ENCODE results near the gene OPA3.
"Not testable (repeated sequence)": the region's sequence is repeated elsewhere in the genome, so short reads cannot be mapped to it uniquely, and the experiment has no call there.

Gene OPA3

DNA sequence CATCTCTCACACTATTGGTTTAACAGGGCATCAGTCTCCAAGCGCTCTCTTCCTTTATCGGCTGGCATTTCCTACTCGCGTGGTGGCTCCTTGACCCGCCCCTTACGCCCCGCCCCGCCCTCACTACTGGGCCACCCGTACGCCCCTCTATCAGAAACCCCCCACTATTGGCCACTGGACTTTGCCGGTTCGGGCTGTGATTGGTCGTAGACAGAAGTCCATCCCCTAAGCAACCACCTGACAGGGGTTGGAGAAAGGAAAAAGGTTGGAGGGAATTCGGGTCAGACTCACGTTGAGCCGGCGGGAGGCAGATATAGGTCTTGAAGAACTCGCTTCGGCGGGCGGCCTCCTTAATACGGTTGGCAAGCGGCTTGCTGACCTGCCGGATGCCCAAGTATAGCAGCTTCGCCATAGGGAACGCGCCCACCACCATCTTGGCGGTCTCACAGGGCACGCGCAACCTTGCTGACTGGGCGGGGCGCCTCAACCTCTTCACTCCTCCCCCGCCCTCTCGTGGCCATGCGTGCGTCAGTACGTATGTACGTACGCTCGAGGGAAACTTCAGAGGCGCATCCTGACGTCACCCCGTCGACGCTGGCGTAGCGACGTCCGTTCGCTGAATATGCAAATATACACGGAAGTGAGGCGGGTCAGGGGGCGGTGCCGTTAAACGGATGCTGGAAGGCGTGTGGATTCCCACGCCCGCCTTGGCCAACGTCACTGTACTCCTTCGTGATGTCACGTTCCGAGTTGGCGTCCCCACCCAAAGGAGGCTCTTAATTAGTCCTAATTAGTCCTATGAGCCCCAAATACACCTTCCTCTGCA, at the start of gene OPA3:
TSS of gene OPA3 (minus strand) at position 471 of the 826 bp plus-strand sequence. CDS start at position 433, 38 bp downstream.
- DNase-seq: peak; percentile 99

DNA sequence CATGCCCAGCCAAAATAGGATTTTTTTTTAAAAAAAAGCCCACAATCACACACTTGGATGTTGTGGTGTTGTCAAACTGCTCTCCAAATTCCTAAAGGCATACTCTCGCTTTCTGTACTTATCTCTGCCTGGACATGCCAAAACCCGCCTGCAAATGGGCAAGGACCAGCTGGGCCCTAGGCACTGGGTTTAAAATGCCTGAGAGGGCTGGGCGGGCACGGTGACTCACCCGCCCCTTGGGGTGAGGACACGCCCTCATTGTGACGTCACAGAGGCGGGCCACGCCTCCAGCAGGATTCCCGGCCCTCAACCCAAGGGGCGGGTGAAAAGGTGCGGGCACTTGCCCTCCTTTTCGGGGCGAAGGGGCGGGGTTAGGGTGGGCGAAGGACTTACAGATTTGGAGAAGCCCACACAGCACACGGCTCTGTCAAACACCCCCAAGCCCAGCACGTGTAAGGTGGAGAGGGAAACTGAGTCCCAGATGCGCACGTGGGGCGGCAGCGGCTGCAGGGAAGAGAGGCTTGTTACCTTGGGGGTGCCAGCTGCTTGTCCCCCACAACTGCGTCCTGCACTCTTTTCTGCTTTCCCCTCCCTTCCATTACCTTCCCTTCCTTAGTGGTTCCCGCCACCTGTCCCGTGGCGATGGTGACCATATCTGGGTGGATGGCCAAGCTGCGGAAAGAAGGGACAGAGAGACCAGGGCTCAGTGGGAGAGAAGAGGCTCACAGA, 48.0 kb upstream of the OPA3 start:
- DNase-seq: peak; percentile 72

- peak; percentile 78 for DNase-seq
Measured at GRCh38 chr19:45630463-45630862, 45.9 kb upstream of the OPA3 start.

DNA sequence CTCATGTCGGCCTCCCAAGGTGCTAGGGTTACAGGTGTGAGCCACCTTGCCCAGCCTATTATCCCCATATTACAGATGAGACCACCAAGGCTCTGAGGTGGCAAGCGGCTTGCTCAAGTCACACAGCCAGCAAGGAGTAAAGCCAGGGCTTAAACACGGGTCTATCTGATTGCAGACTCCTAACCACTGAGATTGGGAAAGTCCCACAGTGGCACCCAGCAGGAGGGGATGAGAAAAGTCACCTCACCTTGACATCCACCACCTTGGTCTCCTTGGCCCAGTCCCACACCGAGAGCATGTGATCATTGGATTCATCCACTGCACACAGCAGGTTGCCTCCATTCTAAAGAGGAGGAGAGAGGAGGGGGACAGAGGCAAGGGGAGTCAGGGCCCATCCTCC, 45.1 kb upstream of the OPA3 start:
- no peak for DNase-seq

DNA sequence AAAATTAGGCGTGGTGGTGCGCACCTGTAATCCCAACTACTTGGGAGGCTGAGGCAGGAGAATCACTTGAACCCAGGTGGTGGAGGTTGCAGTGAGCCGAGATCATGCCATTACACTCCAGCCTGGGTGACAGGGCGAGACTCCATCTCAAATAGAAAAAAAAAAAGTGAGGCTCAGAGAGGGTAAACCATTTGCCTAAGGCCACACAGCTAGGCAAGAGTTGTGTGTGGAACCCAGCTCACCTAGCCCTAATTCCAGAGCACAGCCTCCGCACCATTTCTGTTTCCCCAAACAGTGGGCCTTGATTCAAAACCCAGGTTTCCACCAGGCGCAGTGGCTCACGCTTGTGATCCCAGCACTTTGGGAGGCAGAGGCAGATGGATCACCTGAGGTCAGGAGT, 43.6 kb upstream of the OPA3 start:
- not testable (repeated sequence) for DNase-seq

GRCh38 chr19:45623984-45624383, 39.4 kb upstream of the OPA3 start:
- DNase-seq: no peak

- DNase-seq: no peak
Measured at GRCh38 chr19:45621976-45622503, 37.4 kb upstream of the OPA3 start.

- DNase-seq: no peak
Measured at GRCh38 chr19:45621389-45621788, 36.8 kb upstream of the OPA3 start.

- DNase-seq: no peak
Measured at GRCh38 chr19:45616704-45617017, 32.1 kb upstream of the OPA3 start.

DNA sequence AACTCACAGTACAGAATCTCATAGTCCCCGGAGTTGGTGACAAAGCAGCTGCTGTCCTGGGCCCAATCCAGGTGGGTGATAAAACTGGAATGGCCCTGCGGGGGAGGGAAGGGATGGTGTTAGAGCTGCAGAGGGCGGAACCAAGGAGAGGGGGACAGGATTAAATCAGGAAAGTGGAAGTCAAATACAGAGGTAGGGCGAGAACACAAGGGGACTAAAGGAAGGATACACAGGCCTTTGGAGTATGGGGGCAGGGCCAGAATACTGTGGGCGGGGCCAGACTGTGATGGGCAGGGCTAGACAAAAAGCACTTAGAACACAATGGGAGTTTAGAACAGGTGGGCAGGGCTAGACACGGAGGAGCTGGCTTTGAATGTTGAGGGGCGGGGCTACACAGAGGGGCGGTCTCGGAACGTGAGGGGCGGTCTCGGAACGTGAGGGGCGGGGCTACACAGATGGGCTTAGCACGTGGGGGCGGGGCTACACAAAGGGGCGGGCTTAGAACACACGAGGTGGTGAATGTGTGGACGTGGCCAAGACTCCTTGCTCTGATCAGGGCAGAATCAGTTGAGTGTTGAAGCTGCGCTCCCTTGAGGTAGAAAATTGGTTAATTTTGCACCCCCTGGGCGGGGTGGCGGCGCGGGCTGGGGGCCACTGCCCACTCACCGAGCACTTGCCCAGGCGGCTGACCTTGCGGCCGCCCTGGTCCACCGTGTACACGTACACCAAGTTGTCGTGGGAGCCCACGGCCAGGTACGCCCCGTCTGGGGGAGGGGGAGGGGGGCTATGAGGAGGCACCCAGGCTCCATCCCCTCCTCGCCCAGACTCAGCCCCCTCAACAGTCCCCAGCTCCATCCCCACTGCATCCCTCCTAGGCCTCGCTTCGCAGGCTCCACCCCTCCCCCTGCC, 31.4 kb upstream of the OPA3 start:
- DNase-seq: peak; percentile 89

GRCh38 chr19:45615056-45615455, 30.5 kb upstream of the OPA3 start:
- DNase-seq: not testable (repeated sequence)

DNA sequence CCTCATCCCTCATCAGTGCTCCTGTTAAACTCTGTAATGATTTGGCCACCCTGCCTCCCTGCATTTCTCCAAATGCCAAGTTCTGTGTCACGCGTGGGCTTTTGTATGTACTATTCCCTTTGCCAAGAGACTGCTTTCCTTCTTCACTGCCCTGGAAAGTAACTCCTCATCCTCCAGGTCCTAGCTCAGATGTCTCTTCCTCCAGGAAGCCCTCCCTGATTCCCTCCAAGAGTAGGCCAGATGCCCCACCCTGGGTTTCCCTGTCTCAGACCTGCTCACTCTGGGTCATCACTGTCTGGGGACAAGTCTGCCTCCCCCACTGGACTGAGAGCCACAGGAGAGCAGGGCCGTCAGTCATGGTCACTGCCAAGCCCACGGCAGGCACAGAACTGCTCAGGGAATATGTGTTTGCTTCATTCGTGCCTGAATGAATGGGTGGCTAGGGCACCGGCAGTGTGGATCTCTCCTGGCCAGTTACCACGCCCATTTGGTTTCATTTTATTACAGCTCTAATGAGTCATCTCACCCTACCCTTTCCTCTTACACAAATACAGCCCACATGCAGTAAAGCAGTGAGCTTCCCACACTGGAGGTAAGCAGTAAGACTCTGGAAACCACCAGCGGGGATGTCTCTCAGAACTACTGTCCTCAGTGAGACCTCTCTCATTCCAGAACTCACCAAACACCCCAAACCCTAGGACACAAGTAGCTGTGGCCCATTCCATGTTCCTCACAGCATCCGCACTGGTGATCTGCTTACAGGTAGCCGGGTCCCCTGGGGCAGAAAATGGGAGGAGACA, 29.5 kb upstream of the OPA3 start:
- peak; percentile 92 for DNase-seq

GRCh38 chr19:45608948-45609347, 24.3 kb upstream of the OPA3 start:
- DNase-seq: no peak

DNA sequence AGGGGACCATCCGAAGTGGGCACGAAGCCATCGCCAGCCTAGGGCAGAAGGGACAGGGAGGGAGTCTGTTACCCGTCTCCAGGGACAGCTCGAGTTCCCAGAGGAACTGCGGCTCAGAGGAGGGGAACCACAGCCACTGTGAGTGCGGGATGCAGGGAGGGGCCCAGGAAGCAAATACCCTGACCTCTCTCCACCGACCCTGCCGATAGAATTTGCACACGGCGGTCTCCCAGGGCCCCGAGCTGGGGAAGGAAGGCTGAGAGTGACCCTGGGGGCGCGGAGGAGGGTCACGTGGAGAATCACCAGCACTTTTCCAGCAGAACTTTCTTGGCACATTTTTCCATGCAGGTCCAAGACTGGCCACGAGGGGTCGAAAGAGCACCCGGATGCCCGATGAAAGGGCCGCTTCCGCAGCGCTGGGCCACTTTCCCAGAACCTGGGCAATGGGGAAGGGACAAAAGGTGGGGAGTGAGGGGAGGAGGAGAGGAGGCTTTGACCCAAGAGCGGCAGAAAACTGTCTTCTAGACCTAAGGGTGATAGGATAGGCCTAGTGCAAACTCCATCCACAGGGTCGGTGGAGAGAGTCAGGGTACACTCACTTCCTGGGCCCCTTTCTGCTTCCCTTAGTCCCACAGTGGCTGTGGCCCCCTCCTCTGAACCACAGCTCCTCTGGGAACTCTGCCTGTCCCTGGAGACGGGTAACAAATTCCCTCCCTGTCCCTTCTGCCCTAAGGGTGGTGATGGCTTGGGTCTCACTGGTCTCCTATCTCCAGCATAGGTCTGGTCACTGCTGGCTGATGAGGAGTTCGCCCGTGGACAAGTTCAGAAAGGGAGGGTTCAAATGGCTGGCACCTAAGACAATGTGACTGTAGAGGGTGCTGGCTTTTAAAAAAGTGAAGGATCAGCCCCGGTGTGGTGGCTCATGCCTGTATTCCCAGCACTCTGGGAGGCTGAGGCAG, 22.7 kb upstream of the OPA3 start:
- DNase-seq: peak; percentile 42

DNA sequence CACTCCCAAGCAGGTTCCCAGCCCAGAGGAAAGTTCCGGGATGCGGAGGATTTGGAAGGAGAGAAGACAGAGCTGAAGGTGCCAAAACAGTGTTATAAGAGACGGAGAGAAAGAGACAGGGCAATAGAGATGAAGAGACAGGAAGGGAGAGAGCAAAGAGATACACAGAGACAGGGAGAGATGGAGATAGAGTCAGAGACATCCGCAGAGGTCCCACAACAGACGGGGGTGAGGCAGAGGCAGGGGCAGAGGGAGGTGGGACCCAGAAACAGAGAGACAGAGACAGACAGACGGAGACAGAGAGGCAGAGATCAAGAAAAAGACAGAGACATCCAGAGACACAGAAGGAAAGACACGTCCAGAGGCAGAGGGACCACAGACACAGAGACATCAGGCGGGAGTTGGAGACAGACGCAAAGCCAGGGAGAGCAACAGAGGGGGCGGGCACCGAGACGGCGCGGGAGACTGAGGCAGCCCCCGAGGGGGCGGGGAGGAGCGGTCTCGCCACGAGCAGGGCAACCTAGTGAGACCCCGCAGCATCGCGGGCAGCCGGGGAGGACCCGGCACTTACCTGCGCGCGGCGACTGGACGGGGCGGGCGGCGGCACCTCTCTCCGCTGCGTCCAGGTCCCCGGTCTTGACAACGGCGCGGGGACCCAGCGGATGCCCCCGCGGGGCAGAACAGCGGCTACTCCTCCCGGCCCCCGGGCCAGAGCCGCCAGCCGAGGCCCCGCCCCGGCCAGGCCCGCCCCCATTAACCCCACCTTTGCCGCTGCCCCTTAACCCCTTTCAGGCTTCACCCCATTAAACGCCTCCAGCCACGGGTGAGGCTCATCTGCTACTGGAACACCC, 17.1 kb upstream of the OPA3 start, which contains the start of gene GPR4:
TSS of gene GPR4 (minus strand) at position 689 of the 851 bp plus-strand sequence. CDS start 10,346 bp downstream, outside the sequence.
- no peak for DNase-seq

- DNase-seq: no peak
Measured at GRCh38 chr19:45601115-45601514, 16.5 kb upstream of the OPA3 start.

- DNase-seq: no peak
Measured at GRCh38 chr19:45600340-45600885, 15.8 kb upstream of the OPA3 start.

DNA sequence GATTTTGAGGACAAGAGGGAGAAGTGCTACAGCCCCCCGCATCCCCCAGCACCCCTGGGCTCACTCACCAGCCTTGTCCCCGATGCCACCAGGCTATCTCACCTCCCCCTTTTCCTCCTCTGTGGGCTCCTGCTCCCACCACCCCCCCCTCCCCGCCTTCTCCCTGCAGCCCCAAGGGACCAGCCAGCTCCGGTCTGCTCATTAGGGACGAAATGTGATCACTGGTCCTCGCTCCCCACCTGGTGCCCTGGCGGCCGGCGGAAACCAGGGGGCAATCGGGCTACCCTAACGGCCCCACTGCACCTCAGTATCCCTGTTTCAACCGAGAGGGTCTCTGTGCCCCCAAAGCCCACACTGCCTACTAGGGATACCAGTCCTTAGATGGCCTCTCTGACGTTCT, 14.7 kb upstream of the OPA3 start:
- no peak for DNase-seq

- DNase-seq: no peak
Measured at GRCh38 chr19:45598267-45599001, 13.8 kb upstream of the OPA3 start.

All from activated CD4-positive, alpha-beta T cell treated with anti-CD3 and anti-CD28 coated beads, Interleukin-10, Interleukin-2, amounts not matched to agents 100 ng/mL and 50 ng/mL, durations not matched to agents 16 hours and 8 hours (primary cell).